ENCODE results near the gene PAPSS1.
"Not testable (repeated sequence)": the region's sequence is repeated elsewhere in the genome, so short reads cannot be mapped to it uniquely, and the experiment has no call there.

The PAPSS1 gene

GRCh38 chr4:107719922-107720722 is at the start of gene PAPSS1:
Gene PAPSS1 (minus strand): TSS chr4:107720234. CDS start chr4:107720179, 55 bp downstream.
- peak; percentile 91 to 93 for DNase-seq

- DNase-seq = no peak
Measured at GRCh38 chr4:107760281-107760947, 40.4 kb upstream of the PAPSS1 start.

GRCh38 chr4:107757864-107758476 is 37.9 kb upstream of the PAPSS1 start:
- peak; percentile 59 to 72 for DNase-seq

GRCh38 chr4:107757283-107757682 is 37.2 kb upstream of the PAPSS1 start:
- DNase-seq = peak; percentile 8 to 12

- DNase-seq = no peak
Measured at GRCh38 chr4:107755841-107756356, 35.9 kb upstream of the PAPSS1 start.

- DNase-seq = no peak
Measured at GRCh38 chr4:107751670-107752069, 31.6 kb upstream of the PAPSS1 start.

- no peak for DNase-seq
Measured at GRCh38 chr4:107747748-107748486, 27.9 kb upstream of the PAPSS1 start.

GRCh38 chr4:107746161-107746560 is 26.1 kb upstream of the PAPSS1 start:
- DNase-seq = no peak

GRCh38 chr4:107744532-107744931 is 24.5 kb upstream of the PAPSS1 start:
- no peak for DNase-seq

GRCh38 chr4:107743532-107743931 is 23.5 kb upstream of the PAPSS1 start:
- DNase-seq = no peak

GRCh38 chr4:107742791-107743190 is 22.8 kb upstream of the PAPSS1 start:
- DNase-seq = no peak

- no peak for DNase-seq
Measured at GRCh38 chr4:107742196-107742595, 22.2 kb upstream of the PAPSS1 start.

- DNase-seq = no peak
Measured at GRCh38 chr4:107740950-107741701, 21.1 kb upstream of the PAPSS1 start.

- DNase-seq = peak; percentile 33 to 48
Measured at GRCh38 chr4:107740381-107740780, 20.3 kb upstream of the PAPSS1 start.

GRCh38 chr4:107737450-107737849 is 17.4 kb upstream of the PAPSS1 start:
- no peak for DNase-seq

GRCh38 chr4:107736924-107737448 is 17.0 kb upstream of the PAPSS1 start:
- peak; percentile 39 to 62 for DNase-seq

GRCh38 chr4:107736037-107736436 is 16.0 kb upstream of the PAPSS1 start:
- no peak for DNase-seq

GRCh38 chr4:107734120-107734519 is 14.1 kb upstream of the PAPSS1 start:
- DNase-seq = peak; percentile 59 to 76

- DNase-seq = no peak
Measured at GRCh38 chr4:107733431-107733925, 13.4 kb upstream of the PAPSS1 start.

GRCh38 chr4:107729050-107729449 is 9.0 kb upstream of the PAPSS1 start:
- DNase-seq = not testable (repeated sequence)

GRCh38 chr4:107726131-107726925 is 6.3 kb upstream of the PAPSS1 start:
- not testable (repeated sequence) for DNase-seq

All from Kasumi-1 (cell line).